Measurements from ENCODE around the gene MAN2A1.

DNA sequence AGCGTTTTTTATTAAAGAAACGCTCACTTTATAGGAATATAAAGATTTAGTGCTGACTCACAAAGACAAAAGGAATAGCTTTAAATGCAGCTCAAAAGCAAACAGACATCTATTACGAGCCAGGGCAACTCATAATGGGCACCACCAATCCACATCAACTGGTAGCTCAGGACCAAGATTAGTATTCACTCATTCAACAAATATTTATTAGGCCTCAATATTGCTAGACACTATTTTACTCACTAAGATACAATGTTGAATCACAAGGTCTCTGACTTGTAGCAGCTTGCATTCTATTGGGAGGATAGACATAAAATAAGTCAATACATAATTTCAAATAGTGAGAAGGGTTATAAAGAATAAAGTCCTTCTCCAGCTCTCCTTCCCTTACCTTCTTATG, 8.0 kb upstream of the MAN2A1 start:
- TF ChIP-seq, protein P1, sequence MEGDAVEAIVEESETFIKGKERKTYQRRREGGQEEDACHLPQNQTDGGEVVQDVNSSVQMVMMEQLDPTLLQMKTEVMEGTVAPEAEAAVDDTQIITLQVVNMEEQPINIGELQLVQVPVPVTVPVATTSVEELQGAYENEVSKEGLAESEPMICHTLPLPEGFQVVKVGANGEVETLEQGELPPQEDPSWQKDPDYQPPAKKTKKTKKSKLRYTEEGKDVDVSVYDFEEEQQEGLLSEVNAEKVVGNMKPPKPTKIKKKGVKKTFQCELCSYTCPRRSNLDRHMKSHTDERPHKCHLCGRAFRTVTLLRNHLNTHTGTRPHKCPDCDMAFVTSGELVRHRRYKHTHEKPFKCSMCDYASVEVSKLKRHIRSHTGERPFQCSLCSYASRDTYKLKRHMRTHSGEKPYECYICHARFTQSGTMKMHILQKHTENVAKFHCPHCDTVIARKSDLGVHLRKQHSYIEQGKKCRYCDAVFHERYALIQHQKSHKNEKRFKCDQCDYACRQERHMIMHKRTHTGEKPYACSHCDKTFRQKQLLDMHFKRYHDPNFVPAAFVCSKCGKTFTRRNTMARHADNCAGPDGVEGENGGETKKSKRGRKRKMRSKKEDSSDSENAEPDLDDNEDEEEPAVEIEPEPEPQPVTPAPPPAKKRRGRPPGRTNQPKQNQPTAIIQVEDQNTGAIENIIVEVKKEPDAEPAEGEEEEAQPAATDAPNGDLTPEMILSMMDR (IDR thresholded peaks at IDR 0.05; ENCODE audit: low read length): no peak
- no peak for TF ChIP-seq EZH2 (optimal IDR thresholded peaks at IDR 0.05; ENCODE audit: low read depth, low read length)

Data from MM.1S (cell line).